Activated CD8-positive, alpha-beta memory T cell treated with anti-CD3 and anti-CD28 coated beads, Interleukin-2, amount 50 U/mL, for 4 hours (primary cell): ENCODE results near the gene ZNF236.

Experiments
- DNase-seq: peaks from one replicate; pipeline ENCODE4 v3.0.0-alpha.2; 2020

The ZNF236 gene

GRCh38 chr18:76821875-76822505 is 367 bp upstream of the ZNF236 start:
- peak; percentile 66 for DNase-seq

- DNase-seq: no peak
Measured at GRCh38 chr18:76823161-76823538, 793 bp downstream of the ZNF236 start.

GRCh38 chr18:76823587-76824011 is 1.2 kb downstream of the ZNF236 start:
- peak; percentile 19 for DNase-seq

DNA sequence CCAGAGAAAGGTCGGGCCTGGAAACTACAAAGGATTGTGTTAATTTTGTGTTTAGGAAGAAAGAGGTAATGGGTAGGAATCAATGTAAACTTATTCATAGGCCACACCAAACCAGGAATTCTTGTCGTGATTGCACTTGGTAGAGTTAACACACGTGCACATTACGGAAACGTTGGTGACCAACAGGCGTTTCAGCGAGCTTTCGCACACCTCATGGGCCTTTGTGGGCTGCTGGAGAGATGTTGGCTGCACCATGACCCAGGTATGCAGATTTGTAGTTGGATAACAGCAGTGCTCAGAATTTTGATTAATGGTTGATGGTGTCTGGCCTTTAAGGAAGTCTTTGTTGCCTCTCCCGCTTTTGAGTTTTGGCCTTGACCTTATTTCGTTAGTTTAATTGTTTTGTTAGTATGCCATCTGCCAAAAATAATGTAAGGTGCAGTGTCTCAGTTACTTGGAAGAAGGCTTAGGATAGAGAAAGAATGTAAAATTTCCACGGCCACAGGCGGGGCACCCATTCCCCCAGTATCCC is 1.9 kb downstream of the ZNF236 start:
- no peak for DNase-seq

GRCh38 chr18:76824754-76825153 is 2.4 kb downstream of the ZNF236 start:
- DNase-seq: no peak

DNA sequence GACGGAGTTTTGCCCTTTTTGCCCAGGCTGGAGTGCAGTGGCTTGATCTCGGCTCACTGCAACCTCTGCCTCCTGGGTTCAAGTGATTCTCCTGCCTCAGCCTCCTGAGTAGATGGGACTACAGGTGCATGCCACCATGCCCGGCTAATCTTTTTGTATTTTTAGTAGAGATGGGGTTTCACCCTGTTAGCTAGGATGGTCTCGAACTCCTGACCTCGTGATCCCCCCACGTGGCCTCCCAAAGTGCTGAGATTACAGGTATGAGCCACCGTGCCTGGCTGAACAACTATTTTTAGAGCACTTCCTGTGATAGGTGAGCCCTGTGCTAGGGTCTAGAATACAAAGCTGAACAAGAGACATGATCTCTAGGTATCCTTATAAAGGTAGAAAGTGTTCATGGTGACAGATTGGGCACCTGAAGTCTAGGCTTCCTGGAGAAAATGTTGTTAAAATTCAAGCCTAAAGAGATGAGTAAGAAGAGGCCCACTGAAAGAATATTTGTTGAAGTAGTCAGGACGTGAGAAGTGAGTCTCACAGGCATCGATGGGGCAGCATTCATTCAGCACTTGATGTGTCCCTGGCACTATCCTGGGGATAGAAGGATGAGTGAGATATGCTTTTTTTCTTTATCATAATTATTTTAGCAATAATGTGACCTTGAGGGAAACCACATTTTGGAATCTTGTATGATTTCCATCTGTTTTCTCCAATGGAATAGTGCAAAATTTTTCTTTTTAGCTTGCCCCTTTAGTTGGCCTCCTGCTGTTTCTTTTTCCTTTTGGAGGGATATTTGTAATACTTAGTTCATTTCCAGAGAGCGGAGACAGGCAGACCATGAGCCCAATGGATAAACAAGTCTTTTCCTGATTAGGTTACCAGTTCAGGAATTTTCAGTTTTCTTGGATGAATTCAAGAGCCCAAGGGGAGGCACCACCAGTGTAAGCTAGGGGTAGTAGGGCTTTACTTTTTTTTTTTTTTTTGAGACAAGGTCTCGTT is 5.1 kb downstream of the ZNF236 start:
- no peak for DNase-seq

GRCh38 chr18:76834379-76834778 is 12.0 kb downstream of the ZNF236 start:
- DNase-seq: no peak

DNA sequence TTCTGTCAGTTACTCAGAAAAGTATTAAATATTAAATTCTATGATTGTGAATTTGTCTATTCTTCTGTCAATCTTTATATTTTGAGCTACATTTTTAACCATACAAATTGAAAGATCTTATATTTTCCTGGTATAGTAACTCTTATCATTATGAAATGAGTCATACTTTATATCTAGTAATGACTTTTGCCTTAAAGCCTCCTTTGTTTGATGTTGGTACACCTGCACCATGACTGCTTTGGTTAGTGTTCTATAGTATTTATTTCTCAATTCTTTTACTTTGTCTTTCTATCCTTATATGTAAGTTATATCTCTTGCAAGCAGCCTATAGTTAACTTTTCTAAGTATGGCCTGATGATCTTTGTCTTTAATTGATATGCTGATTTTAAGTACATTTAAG is 13.0 kb downstream of the ZNF236 start:
- DNase-seq: no peak

DNA sequence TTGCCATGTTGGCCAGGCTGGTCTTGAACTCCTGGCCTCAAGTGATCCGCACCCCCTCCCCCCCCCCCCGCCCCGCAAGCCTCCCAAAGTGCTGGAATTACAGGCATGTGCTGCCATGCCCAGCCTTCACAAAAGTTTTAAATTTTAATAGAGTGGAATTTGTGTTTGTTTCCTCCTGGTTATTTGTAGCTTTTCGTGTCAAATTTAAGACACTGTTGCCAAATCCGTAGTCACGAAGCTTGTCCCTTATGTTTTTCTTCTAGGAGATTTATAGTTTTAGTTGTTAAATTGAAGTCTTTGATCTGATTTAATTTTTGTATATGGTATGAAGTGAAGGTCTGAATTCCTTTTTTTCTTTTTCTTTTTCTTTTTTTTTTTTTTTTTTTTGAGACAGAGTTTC is 14.7 kb downstream of the ZNF236 start:
- DNase-seq: no peak

DNA sequence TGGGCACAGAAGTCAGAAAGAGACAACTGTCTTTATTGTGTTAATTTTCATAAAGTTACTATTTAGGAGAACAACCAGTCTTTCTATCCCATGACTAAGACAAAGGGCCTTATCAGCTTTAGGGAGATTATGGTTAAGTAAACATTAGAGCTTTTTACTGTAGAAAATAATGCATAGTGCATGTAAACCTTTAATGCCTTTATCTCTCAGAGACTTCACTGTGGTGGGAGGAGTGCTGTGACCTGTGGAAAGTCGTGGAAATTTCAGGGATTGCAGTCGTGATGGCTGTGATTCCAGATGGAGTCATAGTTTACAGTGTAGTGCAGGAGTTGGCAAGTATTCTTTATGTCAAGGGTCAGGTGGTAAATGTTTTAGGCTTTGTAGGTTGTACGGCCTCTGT is 15.8 kb downstream of the ZNF236 start:
- no peak for DNase-seq

DNA sequence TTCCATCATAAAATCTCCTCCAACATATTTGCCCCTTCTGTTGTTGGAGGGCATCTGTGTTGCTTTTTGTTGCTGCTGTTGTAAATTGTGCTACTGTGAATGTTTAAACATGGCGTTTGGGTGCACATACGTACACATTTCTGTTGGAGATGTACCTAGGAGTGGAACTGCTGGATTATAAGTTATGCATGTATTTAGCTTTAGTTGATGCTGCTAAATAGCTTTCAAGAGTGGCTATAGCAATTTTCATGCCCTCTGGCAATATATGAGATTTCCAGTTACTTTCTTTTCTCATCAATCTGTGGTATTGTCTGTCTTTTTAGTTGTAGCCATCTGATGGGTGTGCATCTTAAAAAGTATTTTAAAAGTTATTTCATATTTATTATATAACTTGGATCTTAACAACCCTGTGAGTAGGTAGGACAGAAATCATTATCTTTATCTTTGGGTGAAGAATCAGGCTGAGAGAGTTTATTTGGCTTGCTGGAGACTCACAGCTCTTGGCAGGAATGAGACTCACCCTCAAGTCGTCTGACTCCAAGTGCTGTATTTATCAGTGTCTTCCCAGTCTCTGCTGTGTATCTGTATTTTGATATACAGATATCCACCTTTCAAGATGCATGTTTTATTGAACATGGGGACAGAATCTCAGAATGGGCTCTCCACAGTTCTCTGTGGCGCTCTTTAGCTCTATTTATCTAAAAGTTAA is 16.9 kb downstream of the ZNF236 start:
- no peak for DNase-seq

DNA sequence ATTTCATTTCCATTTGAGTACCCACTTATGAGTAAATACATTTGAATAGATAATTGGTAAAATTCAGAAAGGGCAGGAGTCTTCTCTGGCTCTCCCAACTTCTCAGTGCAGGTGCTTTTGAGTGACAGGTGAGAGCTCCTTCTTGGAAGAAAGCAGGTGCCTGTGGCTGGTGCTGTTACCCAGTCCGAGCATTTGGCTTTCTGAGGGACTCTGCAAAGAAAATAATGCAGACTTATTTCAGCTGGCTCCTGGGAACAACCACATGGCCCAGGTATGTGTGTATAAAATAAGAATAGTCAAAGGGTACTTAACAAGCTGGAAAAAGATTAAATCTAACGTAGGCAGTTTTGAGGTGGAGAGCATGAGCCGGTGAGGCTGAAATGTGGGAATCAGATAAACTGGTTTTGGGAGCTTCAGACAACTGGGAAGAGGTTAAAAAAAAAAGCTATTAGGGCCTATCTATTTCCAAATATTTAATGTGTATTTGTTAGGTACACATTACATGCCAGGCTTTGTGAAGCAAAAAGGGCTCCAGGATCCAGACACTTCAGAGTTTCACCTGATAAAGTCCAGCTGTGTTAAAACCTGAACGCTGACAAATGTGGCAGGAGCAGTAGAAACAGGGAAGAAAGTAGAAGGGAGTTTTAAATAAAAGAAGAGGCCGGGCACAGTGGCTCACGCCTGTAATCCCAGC is 20.6 kb downstream of the ZNF236 start:
- DNase-seq: no peak

DNA sequence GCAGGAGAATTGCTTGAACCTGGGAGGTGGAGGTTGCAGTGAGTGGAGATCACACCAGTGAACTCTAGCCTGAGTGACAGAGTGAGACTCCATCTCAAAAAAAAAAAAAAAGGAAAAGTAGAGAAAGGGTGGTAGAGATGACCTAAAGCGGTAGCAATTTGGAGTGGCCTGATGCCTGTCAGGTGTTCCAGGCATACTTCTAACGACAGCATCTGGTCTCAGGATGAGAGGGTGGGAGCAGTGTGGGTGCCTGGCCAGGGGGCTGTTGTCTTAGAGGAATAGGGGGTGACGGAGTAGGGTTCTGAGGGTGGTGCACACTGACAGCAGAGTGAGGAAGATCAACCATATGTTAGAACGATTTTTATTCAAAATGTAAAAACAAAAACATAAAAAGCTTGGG is 21.8 kb downstream of the ZNF236 start:
- DNase-seq: no peak

GRCh38 chr18:76844742-76845477 is 22.6 kb downstream of the ZNF236 start:
- no peak for DNase-seq

DNA sequence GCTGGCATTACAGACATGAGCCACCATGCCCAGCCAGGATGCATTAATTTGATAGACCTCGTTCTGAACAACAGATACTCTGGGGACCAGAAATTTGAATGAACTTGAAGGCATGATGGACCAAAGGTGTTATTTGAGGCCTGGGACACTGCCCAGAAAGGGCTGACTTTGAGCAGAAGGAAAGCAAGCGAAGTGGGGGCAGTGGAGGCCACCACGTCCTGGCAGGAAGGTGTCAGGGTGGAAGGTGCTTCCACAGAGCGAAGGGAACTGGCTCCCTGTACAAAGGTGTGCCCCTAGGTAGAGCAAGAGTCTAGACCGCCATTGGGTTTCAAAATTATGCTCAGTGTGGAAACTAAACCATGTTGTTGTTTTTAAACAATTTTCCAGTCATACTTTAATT is 23.9 kb downstream of the ZNF236 start:
- DNase-seq: no peak

DNA sequence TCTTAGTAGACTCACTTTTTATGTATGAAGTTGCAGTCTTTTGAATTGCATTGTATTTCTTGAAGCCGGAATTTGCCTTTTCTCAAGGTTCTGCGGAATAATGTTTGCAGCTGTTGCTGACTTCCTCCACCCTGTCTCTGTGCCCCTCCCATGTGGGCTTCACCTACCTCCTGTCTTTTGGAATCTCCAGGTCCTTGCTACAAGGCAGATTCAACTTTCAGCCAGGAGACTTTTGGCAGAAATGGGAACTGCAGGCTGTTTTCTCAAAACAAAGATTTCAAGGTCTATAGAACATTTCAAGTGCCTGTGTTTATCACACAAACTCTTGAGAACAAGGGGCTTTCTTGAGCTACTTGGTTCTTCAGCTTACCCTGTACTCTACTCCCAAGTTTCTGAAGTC is 25.6 kb downstream of the ZNF236 start:
- DNase-seq: no peak

DNA sequence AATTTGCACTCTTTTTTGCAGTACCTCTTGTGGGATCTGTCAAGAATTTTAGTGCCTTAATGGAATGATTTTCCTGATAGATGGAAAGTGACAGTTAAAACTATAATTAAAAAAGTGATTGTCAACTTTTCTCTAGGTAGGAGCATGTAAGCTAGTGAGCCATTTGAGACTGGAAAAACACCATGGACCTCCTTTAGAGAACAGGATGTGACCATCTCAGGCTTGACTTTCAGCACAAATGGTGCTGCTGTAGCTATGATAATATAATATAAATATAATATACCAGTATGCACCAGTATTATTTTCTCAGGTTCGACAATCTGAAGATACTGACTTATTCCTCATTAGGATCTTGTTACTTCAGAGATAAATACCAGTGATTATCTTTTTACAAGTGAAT is 27.8 kb downstream of the ZNF236 start:
- DNase-seq: no peak

- DNase-seq: no peak
Measured at GRCh38 chr18:76855594-76855993, 33.2 kb downstream of the ZNF236 start.

DNA sequence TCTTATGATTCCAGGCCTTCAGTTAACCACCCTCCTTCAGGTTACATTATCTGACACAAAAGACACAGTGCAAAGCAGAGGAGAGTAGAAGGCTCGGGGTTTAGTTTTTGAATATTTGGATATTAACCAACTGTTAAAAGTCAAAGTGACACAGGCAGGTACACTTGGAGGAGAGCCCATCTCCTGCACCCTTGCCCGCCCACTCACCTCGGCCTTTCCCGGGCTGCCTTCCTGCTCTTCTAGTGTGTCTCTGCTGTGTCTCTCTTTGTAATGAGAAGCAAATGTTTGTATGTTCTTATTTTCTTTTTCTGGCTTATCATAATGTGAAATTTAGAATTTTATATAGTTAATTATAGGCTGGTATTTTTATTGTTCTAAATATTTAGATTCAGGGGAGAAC is 35.1 kb downstream of the ZNF236 start:
- DNase-seq: no peak

DNA sequence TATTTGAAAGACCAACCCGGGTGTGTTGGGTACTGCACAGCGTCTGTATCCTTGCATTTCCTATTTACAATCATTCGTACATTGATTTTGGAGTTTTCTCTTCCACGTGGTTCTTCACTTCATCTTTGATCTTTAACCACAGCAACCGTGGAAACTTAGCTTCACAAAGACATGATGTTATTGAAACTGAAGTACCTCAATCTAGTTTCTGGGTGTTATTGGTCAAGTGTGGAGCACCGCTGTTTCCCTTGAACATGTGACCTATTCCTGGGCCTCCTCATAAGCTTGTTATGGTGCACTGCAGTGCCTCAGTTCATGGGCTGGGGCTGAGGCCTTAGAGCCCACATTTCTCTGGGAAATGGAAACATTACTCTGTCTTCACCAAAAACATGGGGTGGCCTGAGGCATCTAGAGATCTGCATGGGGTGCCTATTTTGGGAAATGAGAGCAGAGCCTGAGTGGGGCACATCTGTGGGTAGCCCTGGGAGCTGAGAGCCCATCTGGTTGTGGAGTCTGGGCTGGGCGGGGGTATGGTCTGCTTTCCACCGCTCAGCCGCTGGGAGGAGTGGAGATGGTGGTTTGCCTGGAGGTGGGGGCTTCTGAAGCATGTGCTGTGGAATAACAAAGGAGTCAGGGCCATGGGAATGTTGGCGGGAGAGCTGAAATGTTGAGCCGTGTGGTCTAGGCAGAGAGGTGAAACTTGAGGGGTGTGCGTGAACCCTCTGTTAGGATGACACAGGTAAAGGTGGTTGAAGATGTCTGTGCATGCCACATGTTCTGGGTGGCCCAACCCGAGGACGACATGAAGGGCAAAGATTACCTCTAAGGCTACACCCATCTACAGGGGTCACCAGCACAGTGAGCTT is 37.4 kb downstream of the ZNF236 start:
- DNase-seq: no peak

GRCh38 chr18:76860411-76860810 is 38.1 kb downstream of the ZNF236 start:
- DNase-seq: no peak
